ENCODE data around the gene PRKD1.
"Not testable (repeated sequence)": the region's sequence is repeated elsewhere in the genome, so short reads cannot be mapped to it uniquely, and the experiment has no call there.

The PRKD1 gene

DNA sequence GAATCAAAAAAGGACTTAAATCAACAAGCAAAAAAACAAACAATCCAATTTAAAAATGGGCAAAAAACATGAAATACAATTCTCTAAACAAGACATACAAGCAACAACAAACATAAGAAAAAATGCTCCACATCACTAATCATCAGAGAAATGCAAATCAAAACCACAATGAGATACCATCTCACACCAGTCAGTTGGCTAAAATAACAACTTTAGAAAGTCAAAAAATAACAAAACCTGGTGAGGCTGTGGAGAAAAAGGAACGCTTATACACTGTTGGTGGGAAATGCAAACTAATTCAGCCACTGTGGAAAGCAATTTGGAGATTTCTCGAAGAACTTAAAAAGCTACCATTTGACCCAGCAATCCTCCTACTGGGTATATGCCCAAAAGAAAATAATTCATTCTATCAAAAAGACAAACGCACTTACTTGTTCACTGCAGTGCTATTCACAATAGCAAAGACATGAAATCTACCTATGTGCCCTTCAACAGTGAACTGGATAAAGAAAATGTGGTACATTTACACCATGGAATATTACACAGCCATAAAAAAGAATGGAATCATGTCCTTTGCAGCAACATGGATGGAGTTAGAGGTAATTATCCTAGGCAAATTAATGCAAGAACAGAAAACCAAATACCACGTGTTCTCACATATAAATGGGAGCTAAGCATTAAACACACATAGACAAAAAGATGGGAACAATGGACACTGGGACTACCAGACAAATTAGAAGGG, 26.9 kb downstream of the PRKD1 start:
- no peak for DNase-seq (ENCODE audit: low spot score)

DNA sequence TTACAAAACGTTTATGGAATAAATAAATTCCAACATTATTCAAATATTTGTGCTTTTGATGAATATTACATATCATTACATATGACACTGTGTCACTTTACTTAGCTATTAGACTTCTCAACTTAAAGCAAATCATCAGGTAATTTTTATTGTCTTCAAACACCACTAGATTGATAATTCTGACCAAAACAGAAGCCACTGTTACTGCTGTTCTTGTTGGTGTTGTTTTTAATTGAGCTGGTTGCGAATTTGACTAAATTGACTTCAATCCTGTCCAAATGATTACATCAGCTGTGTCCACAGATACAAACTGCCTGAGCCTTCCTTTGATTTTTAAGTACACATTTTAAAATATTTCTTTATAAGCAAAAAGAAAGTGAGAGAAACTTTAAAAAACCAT, 29.2 kb downstream of the PRKD1 start:
- no peak for DNase-seq (ENCODE audit: low spot score)

DNA sequence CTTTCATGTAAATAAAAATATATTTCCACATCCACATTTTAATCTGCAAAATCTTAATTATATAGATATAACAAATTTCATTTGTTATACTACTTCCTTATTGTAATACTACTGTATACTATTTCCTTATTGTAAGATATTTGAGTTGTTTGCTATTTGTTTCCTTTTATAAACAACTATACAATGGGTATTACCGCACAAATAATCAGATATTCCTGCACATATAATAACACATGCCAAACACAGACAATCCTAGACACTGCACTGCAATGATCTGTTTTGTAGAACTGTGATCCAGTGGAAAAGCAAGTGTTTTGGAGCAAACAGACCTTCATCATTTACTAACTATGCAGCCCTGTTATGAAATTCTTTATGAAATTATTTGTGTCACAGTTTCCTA, 30.5 kb downstream of the PRKD1 start:
- DNase-seq (ENCODE audit: low spot score) = no peak

DNA sequence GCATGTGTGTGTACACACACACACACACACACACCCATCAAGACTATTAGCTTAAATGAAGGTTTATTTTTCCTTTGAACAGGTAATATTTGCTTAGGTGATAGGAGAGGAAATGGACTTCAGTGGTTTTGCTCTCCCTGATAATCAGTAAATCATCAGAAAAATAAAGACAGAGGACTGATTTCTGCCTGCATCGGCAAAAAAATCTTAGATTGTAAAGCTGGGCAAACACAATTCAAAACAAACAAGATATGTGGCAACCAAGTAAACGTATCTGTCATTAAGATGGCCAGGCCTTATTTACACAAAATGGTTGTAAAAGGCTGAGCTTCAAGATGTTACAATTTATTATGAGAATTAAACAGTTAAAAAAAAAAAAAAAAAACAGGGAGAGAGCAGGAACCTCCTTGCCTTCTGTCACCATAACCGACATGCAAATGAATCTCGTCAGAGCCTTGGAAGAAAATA, 31.3 kb downstream of the PRKD1 start:
- no peak for DNase-seq (ENCODE audit: low spot score)

DNA sequence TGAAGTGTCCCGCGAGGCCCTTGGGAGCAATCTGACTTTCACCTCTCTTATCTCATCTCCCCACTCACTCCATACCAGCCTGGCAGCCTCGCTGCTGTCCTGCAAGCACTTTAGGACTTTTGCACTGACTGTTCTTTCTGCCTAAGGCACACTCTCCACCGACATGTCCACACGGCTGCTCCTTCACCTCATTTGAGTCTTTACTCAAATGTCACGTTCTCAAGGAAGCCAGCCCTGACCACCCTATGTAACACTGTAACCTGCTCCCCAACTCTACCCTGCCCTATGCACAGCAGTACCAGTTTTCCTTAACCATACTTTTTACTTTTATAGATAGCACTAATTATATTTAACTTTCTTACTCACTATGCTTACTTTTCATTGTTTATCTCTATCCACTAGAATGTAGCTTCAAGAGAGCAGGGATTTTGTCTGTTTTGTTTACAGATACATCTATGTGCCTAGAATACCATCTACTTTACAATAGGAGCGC, 32.0 kb downstream of the PRKD1 start:
- DNase-seq (ENCODE audit: low spot score) = peak; percentile 16

DNA sequence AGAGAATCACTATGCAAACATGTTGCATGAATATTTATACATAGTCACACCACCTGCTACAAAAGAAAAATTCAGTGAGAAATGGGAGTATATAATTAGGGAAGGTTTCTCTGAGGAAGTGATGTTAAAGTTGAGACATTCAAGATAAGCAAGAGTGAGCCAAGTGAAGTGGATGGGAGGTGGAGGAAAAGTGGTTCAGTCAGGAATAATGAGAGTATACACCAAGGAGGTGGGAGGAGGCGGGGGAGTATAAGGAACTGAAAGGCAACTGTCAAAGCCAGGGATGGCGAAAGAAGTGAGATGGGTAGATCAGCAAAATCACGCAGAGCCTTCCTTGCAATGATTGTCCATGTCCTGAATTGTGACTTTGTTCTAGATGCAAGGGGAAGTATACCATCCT, 33.7 kb downstream of the PRKD1 start:
- no peak for DNase-seq (ENCODE audit: low spot score)

DNA sequence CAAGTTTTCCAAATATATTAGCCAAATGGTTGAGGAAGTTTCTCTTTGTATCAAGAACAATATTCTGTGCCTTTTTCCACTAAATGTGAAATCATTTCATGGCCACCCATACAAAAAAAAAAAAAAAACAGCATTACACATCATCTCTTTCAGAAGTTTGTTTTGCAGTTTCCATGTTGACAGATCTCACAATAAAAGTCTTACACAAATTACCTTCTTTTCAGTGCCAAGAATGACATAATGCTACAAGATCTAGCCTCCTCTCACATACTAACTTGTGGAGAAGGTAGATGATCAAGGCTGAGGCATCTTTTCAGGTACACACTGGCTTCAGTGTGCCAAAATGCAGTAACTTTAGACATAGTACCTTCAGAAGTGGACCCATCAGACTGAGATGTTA, 35.3 kb downstream of the PRKD1 start:
- no peak for DNase-seq (ENCODE audit: low spot score)

DNA sequence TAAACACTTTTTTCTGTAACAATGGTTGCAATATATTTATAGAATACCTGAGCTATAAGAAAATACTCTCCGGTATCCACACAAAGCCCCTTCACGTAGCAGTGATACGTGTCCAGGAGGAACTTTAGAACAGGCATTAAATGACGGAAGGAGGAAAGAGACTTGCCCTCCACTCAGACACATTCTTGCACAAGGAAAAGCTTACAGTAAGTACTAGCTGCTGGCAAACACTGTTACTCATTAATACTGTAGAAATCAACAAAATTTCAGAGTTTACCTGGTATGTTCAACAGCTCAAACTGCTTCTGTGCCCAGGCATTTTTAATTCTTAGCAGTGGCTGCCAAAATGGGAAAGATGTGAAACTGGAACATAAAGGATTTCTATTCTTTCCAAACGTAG, 41.7 kb downstream of the PRKD1 start:
- no peak for DNase-seq (ENCODE audit: low spot score)

DNA sequence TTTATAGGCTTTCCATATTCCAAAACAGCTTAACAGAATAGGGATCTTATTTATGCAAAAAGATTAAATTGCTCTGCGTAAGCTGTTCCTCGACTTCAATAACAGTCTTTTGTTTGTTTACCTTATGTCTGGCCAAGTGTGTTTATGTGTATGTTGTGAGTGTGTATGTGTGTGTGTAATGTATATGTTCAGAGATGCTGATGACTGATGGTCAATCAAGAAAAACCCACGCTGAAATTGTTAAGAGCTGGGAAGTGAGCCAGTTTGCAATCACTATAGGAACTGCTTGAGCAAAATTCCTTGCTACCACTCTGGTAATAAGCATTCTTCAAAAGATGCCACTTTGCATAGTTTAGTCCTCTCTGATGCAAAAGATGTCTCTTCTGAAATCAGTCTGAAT, 59.6 kb downstream of the PRKD1 start:
- no peak for DNase-seq (ENCODE audit: low spot score)

DNA sequence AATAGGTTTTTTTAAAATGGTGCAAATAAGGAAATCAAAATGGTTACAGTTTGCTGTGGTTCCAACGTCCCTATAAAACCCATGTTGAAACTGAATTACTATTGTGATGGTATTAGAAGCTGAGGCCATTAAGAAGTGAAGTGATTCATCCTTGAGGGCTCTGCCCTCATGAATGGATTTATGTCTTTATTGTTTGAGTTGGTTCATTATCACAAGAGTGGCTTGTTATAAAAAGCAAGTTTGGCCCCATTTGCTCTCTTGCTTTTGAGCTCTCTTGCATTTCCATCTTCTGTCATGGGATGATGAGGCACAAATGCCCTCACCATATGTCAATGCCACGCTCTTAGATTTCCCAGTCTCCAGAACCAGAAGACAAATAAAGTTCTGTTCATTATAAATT, 62.3 kb downstream of the PRKD1 start:
- no peak for DNase-seq (ENCODE audit: low spot score)

DNA sequence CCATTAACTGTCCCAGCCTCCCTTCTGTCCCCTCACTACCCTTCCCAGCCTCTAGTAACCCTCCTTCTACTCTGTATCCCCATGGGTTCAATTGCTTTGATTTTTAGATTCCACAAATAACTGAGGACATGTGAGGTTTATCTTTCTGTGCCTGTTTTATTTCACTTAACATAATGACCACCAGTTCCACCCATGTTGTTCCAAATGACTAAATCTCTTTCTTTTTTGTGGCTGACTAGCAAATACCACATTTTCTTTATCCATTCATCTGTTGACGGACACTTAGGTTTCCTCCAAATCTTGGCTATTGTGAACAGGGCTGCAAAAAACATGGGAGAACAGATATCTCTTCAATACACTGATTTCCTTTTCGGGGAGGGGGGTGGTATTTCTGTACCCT, 65.7 kb downstream of the PRKD1 start:
- no peak for DNase-seq (ENCODE audit: low spot score)

DNA sequence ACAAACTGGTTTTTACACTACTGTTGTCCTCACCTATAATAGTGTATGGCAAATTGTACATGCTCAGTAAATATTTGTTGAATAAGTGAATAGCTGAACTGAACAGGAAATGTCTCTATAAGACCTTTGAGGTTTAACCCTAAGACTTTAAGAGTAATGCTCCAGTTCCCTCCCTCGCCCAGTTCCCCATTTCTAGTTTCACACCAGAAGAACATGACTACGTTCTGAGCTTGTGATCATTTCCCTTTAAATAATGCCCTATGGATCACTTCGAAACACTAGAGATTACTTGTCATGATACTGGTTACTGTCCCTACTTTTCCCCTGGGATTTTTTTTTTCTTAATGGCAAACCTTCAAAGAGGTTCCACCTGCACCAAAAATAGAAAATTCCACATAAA, 69.3 kb downstream of the PRKD1 start:
- peak; percentile 24 for DNase-seq (ENCODE audit: low spot score)

DNA sequence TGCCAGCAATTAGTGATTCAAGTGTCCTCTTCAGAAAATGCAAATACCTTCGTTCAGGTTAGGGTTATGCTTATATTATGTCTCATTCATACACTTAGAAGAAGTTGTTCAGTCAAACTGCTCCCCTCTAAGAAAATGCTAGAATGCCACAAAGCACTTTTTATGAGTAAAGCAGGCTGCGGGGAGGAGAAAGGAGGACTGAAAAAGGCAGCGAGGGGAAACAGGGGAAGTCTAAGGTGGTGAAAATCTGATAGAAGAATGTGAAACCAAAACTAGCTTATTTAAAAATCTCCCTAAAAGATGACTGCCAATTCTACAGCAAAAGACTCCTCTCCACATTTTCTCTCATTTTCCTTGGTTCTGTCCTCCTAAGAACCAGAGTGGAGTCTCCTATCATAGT, 70.1 kb downstream of the PRKD1 start:
- DNase-seq (ENCODE audit: low spot score) = no peak

DNA sequence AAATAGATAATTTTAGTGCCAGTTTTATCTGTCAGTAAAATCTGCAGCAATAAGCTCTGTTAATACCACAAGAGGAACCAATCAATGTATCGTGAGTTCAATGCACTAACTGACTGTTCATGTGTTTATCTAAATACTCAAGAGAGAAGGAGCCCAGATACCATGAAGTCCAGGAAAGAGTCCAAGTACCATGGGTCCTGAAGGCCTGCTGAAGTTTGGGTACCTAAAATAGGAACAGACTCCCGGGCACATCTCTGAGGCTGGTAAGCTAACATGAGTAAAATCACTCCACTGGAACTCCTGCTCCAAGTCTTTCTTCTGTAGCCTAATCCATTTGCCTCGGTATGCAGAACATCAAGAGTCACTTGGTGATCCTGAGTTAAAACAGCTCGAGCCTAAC, 71.1 kb downstream of the PRKD1 start:
- DNase-seq (ENCODE audit: low spot score) = no peak

DNA sequence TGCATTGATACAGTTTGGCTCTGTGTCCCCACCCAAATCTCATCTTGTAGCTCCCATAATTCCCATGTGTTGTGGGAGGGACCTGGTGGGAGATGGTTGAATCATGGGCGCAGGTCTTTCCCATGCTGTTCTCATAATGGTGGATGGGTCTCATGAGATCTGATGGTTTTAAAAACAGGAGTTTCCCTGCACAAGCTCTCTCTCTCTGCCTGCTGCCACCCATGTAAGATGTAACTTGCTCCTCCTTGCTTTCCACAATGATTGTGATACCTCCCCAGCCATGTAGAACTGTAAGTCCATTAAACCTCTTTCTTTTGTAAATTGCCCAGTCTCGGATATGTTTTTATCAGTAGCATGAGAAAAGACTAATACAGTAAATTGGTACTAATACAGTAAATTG, 74.0 kb downstream of the PRKD1 start:
- not testable (repeated sequence) for DNase-seq (ENCODE audit: low spot score)

DNA sequence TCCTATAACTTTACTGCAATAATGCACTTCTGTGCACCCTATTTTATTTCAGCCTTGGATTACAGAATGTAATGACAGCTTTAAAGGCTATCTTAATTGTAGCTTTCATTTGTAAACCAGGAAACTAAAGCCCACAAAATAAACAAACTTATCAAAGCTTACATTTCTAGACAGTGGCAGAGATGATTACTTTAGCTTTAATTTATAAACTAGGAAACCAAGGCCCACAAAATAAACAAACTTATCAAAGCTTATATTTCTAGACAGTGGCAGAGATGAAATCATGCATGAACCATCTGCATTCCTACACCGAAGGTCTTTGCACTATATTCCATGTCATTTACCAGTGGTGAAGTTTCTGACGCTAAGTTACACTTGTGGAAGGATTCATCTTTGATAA, 74.4 kb downstream of the PRKD1 start:
- DNase-seq (ENCODE audit: low spot score) = no peak

DNA sequence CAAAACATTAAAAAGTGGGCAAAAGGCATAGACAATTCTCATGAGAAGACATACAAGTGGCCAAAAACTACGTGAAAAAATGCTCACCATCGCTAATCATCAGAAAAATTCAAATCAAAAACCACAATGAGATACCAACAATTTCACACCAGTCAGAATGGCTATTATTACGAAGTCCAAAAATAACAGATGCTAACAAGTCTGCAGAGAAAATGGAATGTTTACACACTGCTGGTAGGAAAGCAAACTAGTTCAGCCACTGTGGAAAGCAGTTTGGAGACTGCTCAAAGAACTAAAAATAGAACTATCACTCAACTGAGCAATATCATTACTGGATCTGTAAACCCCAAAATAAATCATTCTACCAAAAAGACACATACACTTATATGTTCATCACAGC, 76.2 kb downstream of the PRKD1 start:
- no peak for DNase-seq (ENCODE audit: low spot score)

DNA sequence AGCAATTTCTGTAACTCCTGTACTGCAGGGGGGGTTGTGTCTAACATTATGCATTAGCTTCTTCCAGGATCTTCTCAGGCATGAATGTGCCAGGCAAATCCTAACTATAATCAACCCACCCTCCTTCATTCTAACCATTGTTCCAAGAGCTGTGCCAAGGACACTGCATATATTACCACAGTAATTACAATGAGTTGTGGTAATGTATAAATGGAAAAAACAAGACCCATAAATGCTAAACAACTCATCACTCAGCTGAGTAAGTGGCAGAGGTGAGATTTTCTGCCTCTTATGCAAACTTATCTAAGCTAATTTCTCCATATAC, 80.6 kb downstream of the PRKD1 start:
- DNase-seq (ENCODE audit: low spot score) = no peak

DNA sequence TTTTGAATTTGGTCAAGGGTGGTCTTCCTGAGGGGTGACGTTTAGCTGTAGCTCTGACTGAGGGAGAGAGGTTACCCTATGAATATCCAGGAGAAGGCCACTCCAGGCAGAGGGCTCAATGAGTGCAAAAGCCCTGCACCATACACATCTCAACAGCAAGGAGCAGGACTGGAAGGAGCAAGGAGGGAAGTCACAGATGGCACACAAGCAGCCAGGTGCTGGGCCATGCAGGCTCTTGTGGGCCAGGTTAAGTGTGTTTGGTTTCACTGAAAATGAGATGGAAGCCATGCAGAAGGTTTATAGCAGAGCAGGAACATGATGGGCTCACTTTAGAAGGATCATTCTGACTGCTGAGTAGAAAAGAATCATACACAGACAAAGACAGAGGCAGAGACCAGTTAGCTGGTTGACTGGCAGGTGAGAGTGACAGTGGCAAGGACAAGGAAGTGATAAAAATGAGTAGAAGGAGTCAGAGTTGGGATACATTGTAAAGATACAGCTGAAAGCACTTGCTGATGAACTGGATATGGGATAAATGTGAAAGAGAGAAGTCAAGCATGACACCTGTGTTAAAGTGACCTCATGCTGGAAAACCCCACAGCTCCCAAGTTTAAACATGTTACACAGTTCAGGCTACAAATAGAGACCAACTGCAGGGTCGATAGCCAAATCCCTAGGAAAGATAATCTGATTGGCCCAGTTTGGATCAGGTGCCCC, 81.2 kb downstream of the PRKD1 start:
- DNase-seq (ENCODE audit: low spot score) = no peak

DNA sequence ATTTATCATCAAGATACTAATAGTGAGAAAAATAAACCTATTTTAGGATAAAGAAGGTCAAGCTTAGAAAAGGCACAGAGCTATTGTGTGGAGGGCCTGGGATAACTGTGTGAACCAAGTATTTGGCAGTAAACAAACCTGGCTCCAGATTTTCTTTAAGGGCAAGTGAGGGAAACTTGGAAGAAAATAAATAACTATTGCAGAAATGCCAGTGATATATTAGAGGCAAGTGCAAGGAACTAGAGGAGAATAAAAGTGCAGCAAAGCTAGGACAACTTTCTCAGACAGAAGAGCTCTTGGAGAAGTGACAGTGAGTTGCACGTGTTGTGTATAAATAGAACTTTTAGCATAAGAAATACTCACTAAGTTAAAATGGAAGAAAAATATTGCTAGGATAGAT, 83.7 kb downstream of the PRKD1 start:
- DNase-seq (ENCODE audit: low spot score) = no peak

DNA sequence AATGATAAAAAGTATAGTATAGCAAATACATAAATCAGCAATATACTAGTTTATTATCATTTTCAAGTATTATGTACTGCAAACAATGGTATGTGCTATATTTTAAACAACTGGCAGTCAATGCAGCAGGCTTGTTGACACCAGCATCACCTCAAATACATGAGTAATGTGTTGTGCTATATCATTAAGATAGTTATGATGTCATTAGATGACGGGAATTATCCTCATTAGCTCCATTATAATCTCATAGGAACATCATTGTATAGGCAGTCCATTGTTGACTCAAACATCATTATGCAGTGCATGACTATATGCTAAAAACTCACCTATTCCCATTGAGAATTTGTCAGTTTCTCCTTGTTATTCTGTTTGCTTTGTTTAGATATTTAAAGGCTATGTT, 85.4 kb downstream of the PRKD1 start:
- no peak for DNase-seq (ENCODE audit: low spot score)

DNA sequence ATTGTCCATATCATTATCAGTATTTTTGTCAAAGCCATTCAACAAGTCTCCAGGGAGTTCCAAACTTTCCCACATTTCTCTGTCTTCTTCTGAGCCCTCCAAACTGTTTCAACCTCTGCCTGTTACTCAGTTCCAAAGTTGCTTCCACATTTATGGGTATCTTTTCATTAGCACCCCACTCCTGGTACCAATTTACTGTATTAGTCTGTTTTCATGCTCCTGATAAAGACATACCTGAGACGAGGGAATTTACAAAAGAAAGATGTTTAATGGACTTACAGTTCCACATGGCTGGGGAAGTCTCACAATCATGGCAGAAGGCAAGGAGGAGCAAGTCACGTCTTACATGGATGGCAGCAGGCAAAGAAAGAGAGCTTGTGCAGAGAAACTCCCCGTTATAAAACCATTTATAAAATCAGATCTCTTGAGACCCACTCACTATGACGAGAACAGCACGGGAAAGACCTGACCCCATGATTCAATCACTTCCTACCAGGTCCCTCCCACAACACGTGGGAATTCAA, 87.2 kb downstream of the PRKD1 start:
- DNase-seq (ENCODE audit: low spot score) = not testable (repeated sequence)

DNA sequence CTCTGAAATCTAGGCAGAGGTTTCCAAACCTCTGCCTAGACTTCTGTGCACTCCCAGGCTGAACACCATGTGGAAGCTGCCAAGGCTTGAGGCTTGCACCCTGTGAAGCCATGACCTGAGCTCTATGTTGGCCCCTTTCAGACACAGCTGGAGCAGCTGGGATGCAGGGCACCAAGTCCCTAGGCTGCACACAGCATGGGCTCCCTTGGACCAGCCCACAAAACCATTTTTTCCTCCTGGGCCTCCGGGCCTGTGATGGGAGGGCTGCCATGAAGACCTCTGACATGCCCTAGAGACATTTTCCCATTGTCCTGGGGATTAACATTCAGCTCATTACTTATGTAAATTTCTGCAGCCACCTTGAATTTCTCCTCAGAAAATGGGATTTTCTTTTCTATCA, 88.0 kb downstream of the PRKD1 start:
- not testable (repeated sequence) for DNase-seq (ENCODE audit: low spot score)
